K562 (cell line): ENCODE data around the gene ZNF837. TPM values are rescaled to one million over a fixed set of nuclear protein-coding genes. Genes with fewer than 3 reads are reported as not detected.

Experiments
- BRD9 ChIP-seq: fragments of 450-650 bp; IDR thresholded peaks from 2 replicates; pipeline ENCODE4 v1.6.1; 2018; ENCODE audit warnings: low read depth; ENCODE audit not compliant: partially characterized antibody
- DIDO1 ChIP-seq: fragments of 450-650 bp; IDR thresholded peaks from 2 replicates; pipeline ENCODE4 v1.6.1; 2016; ENCODE audit warnings: low read depth, missing biosample characterization, missing genetic modification characterization
- FOXK1 ChIP-seq: sonication (generic); formaldehyde crosslinking; IDR thresholded peaks from 2 replicates; pipeline ENCODE4 v1.8.0; 2022; ENCODE audit warnings: missing genetic modification reagents, mild to moderate bottlenecking, borderline replicate concordance
- KAT7 ChIP-seq: sonication (generic); formaldehyde crosslinking; IDR thresholded peaks from 2 replicates; pipeline ENCODE4 v1.8.0; 2022; ENCODE audit warnings: missing genetic modification reagents, mild to moderate bottlenecking, borderline replicate concordance
- PHF8 ChIP-seq: fragments of 200-600 bp; sonication (generic); IDR thresholded peaks from 2 replicates; pipeline ENCODE4 v1.6.1; 2012; ENCODE audit warnings: mixed run types, mild to moderate bottlenecking, inconsistent platforms, low read length, moderate library complexity, borderline replicate concordance
- RAD21 ChIP-seq, 2 experiments: fragments of 250-450 bp in 1 of 2; fragments of 450-650 bp in 1 of 2; sonication (Bioruptor Pico) in 1 of 2; formaldehyde crosslinking in 1 of 2; IDR thresholded peaks in 1 of 2; conservative IDR thresholded peaks in 1 of 2; 2 replicates each; pipeline versions ENCODE4 v1.4.0 to v1.8.0; 2020 to 2022; ENCODE audit warnings: mild to moderate bottlenecking in 2 of 2, moderate library complexity in 1 of 2
- RBFOX2 ChIP-seq: fragments of 200-400 bp; formaldehyde crosslinking; IDR thresholded peaks from 2 replicates; pipeline ENCODE4 v1.6.1; 2017; ENCODE audit warnings: low read depth, mild to moderate bottlenecking, low read length, moderate library complexity
- SMAD3 ChIP-seq: fragments of 450-650 bp; formaldehyde crosslinking; conservative IDR thresholded peaks from 2 replicates; pipeline ENCODE4 v1.4.0; 2020; ENCODE audit warnings: mild to moderate bottlenecking
- SRSF1 ChIP-seq: fragments of 200-400 bp; formaldehyde crosslinking; IDR thresholded peaks from 2 replicates; pipeline ENCODE4 v1.6.1; 2017; ENCODE audit warnings: mild to moderate bottlenecking, low read depth, low read length, moderate library complexity
- STAT5B ChIP-seq: fragments of 250-450 bp; sonication (Bioruptor Pico); IDR thresholded peaks from 2 replicates; pipeline ENCODE4 v1.8.0; 2021; ENCODE audit warnings: mild to moderate bottlenecking, inconsistent platforms
- TCF7 ChIP-seq: sonication (generic); IDR thresholded peaks from 2 replicates; pipeline ENCODE4 v1.6.1; 2016; ENCODE audit warnings: antibody characterized with exemption, borderline replicate concordance
- XRCC3 ChIP-seq: fragments of 450-650 bp; IDR thresholded peaks from 2 replicates; pipeline ENCODE4 v1.6.1; 2017; ENCODE audit warnings: mild to moderate bottlenecking, moderate library complexity
- ZC3H4 ChIP-seq: sonication (generic); formaldehyde crosslinking; IDR thresholded peaks from 2 replicates; pipeline ENCODE4 v1.9.0; 2021; ENCODE audit warnings: missing genetic modification reagents, borderline replicate concordance
- ZEB2 ChIP-seq: fragments of 450-650 bp; IDR thresholded peaks from 2 replicates; pipeline ENCODE4 v1.6.1; 2016
- ZNF668 ChIP-seq: fragments of 250-450 bp; sonication (Bioruptor Pico); IDR thresholded peaks from 2 replicates; pipeline ENCODE4 v1.8.0; 2022; ENCODE audit warnings: mild to moderate bottlenecking, inconsistent platforms
- ZNF764 ChIP-seq: fragments of 250-450 bp; sonication (Bioruptor Pico); IDR thresholded peaks from 2 replicates; pipeline ENCODE4 v1.4.0; 2020; ENCODE audit warnings: low read depth, mild to moderate bottlenecking, moderate library complexity
- ZNF785 ChIP-seq: fragments of 250-450 bp; sonication (Bioruptor Pico); IDR thresholded peaks from 2 replicates; pipeline ENCODE4 v1.4.0; 2020; ENCODE audit warnings: mild to moderate bottlenecking
- polyA plus RNA-seq, 8 experiments: library from polyadenylated mRNA; depleted of rRNA in 4 of 8; stranded (reverse) in 5 of 8; unstranded in 3 of 8; fragments of >200 nt; fragmentation: Nextera tagmentation in 2 of 8; fragmentation: Illumina TruSeq in 1 of 8; extraction: Ambion mirVana in 2 of 8; extraction: Trizol in 1 of 8; gene quantifications; 2 replicates each; pipeline versions ENCODE4 v1.2.1 to v1.2.3, GENCODE V29; 2011 to 2014; ENCODE audit warnings: inconsistent platforms in 1 of 8, missing spikeins in 1 of 8
- total RNA-seq, 7 experiments: library from RNA; depleted of rRNA in 6 of 7; stranded (reverse); fragments of >200 nt in 6 of 7; fragmentation: Illumina TruSeq in 2 of 7; extraction: Trizol in 2 of 7; gene quantifications; 2 replicates each; pipeline versions ENCODE4 v1.2.1 to v1.2.3, GENCODE V29; 2011 to 2021; ENCODE audit warnings: low replicate concordance in 1 of 7
- TF ChIP-seq, protein P1 (sequence below): fragments of 250-450 bp; sonication (Bioruptor Pico); IDR thresholded peaks from 2 replicates; pipeline ENCODE4 v1.5.0; 2021
- TF ChIP-seq, protein P2 (sequence below): fragments of 450-650 bp; IDR thresholded peaks from 2 replicates; pipeline ENCODE4 v1.6.1; 2016; ENCODE audit warnings: mild to moderate bottlenecking
- TF ChIP-seq, protein P3 (sequence below): sonication (generic); formaldehyde crosslinking; IDR thresholded peaks from 2 replicates; pipeline ENCODE4 v1.8.1; 2023; ENCODE audit warnings: mild to moderate bottlenecking, missing genetic modification reagents
- TF ChIP-seq, protein P4 (sequence below): fragments of 250-450 bp; sonication (Bioruptor Pico); IDR thresholded peaks from 2 replicates; pipeline ENCODE4 v1.8.0; 2021; ENCODE audit warnings: moderate library complexity, mild to moderate bottlenecking, inconsistent platforms
- TF ChIP-seq, protein P5 (sequence below): fragments of 450-650 bp; IDR thresholded peaks from 2 replicates; pipeline ENCODE4 v1.6.1; 2016

The ZNF837 gene
- total and polyA plus RNA-seq, 9 of the 15 experiments (the other 6 are each of a cell fraction or from before 2014, with no cell fraction given) = 0.11 to 2.1 (median 0.57) TPM; not detected in 4

DNA sequence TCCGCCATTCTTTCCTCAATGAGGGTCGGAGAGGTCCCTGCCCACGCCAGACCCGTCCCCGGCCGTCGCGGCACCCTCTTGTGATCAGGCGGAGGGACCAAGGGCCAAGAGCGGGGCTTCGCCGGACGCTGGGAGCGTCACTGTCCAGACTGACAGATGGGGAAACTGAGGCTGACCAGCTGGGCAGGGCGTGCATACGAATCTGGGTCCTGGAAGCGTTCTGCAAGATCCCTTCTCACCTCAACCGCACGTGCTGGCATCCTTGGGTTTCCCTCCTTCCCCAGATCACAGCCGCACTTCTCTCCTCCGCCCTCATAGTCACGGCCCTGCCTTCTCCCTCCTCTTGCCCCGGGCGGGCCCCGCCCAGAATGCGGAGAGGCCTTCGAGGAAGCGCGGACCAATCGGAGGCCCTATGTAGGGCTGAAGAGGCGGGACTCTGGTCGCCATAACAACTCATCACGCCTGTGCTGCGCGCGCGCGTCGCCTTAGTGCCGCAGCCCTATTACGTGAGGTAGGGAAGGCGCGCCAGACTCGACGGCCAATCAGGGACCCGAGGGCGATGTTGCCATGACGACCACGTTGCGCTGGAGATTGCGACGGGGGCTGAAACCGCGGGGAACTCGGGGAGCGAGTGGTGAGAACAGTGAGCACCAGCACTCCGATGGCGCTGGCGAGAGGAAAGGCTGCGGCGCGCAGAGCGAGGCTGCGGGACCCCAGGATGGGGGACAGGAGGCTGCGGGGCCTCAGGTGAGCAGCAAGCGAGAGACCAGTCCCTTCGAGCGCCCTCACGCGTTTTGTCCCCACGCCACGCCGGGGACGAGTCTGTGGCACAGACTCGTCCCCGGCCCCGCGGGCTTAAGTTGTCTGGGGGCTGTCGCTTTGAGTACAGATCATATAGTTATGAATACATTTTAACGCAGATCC is 20.3 kb upstream of the ZNF837 start (continued):
- TF ChIP-seq, protein P1, sequence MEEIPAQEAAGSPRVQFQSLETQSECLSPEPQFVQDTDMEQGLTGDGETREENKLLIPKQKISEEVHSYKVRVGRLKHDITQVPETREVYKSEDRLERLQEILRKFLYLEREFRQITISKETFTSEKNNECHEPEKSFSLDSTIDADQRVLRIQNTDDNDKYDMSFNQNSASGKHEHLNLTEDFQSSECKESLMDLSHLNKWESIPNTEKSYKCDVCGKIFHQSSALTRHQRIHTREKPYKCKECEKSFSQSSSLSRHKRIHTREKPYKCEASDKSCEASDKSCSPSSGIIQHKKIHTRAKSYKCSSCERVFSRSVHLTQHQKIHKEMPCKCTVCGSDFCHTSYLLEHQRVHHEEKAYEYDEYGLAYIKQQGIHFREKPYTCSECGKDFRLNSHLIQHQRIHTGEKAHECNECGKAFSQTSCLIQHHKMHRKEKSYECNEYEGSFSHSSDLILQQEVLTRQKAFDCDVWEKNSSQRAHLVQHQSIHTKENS (CRISPR knock-in tag) = no peak
- TF ChIP-seq, protein P2, sequence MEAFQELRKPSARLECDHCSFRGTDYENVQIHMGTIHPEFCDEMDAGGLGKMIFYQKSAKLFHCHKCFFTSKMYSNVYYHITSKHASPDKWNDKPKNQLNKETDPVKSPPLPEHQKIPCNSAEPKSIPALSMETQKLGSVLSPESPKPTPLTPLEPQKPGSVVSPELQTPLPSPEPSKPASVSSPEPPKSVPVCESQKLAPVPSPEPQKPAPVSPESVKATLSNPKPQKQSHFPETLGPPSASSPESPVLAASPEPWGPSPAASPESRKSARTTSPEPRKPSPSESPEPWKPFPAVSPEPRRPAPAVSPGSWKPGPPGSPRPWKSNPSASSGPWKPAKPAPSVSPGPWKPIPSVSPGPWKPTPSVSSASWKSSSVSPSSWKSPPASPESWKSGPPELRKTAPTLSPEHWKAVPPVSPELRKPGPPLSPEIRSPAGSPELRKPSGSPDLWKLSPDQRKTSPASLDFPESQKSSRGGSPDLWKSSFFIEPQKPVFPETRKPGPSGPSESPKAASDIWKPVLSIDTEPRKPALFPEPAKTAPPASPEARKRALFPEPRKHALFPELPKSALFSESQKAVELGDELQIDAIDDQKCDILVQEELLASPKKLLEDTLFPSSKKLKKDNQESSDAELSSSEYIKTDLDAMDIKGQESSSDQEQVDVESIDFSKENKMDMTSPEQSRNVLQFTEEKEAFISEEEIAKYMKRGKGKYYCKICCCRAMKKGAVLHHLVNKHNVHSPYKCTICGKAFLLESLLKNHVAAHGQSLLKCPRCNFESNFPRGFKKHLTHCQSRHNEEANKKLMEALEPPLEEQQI = no peak
- no peak for TF ChIP-seq STAT5B (CRISPR knock-in tag)
- TF ChIP-seq RBFOX2 = peak; percentile 97
- TF ChIP-seq, protein P3, sequence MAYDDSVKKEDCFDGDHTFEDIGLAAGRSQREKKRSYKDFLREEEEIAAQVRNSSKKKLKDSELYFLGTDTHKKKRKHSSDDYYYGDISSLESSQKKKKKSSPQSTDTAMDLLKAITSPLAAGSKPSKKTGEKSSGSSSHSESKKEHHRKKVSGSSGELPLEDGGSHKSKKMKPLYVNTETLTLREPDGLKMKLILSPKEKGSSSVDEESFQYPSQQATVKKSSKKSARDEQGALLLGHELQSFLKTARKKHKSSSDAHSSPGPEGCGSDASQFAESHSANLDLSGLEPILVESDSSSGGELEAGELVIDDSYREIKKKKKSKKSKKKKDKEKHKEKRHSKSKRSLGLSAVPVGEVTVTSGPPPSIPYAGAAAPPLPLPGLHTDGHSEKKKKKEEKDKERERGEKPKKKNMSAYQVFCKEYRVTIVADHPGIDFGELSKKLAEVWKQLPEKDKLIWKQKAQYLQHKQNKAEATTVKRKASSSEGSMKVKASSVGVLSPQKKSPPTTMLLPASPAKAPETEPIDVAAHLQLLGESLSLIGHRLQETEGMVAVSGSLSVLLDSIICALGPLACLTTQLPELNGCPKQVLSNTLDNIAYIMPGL (CRISPR knock-in tag) = no peak
- TF ChIP-seq XRCC3 = no peak
- no peak for TF ChIP-seq FOXK1
- no peak for TF ChIP-seq ZEB2
- TF ChIP-seq SMAD3 (CRISPR knock-in tag) = no peak
- no peak for TF ChIP-seq ZNF764 (CRISPR knock-in tag)
- TF ChIP-seq, protein P4, sequence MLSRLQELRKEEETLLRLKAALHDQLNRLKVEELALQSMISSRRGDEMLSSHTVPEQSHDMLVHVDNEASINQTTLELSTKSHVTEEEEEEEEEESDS (CRISPR knock-in tag) = no peak
- TF ChIP-seq PHF8 = peak; percentile 87; the same call in 1 of the 2 replicates
- TF ChIP-seq ZC3H4 (CRISPR knock-in tag) = no peak
- TF ChIP-seq ZNF785 (CRISPR knock-in tag) = no peak
- no peak for TF ChIP-seq TCF7
- TF ChIP-seq, protein P5, sequence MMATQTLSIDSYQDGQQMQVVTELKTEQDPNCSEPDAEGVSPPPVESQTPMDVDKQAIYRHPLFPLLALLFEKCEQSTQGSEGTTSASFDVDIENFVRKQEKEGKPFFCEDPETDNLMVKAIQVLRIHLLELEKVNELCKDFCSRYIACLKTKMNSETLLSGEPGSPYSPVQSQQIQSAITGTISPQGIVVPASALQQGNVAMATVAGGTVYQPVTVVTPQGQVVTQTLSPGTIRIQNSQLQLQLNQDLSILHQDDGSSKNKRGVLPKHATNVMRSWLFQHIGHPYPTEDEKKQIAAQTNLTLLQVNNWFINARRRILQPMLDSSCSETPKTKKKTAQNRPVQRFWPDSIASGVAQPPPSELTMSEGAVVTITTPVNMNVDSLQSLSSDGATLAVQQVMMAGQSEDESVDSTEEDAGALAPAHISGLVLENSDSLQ = peak; percentile 83
- no peak for TF ChIP-seq SRSF1
- TF ChIP-seq BRD9 = no peak
- no peak for TF ChIP-seq KAT7 (CRISPR knock-in tag)
- TF ChIP-seq ZNF668 (CRISPR knock-in tag) = no peak
- peak in 1 of 2 experiments; percentile 14; a peak in 2 of 4 replicates for TF ChIP-seq RAD21 (CRISPR knock-in tag; conservative IDR thresholded peaks at IDR 0.05 in 1 of 2, IDR thresholded peaks at IDR 0.05 in 1 of 2)
- no peak for TF ChIP-seq DIDO1 (tag)
